Measurements from ENCODE around the gene NOS1AP. TPM values are rescaled to one million over a fixed set of nuclear protein-coding genes. Genes with fewer than 3 reads are reported as not detected.

Gene NOS1AP
- total and polyA plus RNA-seq, 3 experiments from 2014 or later = 0.07 TPM; not detected in 2

- H3K36me3 Mint-ChIP-seq = no peaks in the 10 kb centered on the region
- ChIA-PET CTCF (interaction anchor here (1.1 kb wide), 1 partner anchor 10 kb away, joined by 3 read pairs; no protein-coding TSS in a partner anchor), POLR2A (no interaction called here)
- Histone ChIP-seq H3K27me3 (ENCODE audit: insufficient read depth, low read length, poor library complexity, severe bottlenecking) (peaks cover 4% of the 10 kb centered on the region), H3K4me1 (ENCODE audit: insufficient read depth, low read length) (no peaks in the 10 kb centered on the region), H3K9me3 (ENCODE audit: low read length) (no peaks in the 10 kb centered on the region), H3K4me3 (ENCODE audit: low read length) (no peak overlapping the region), H3K27ac (ENCODE audit: low read depth, low read length) (no peak overlapping the region), H3K36me3 (ENCODE audit: insufficient read depth, low read length) (no peaks in the 10 kb centered on the region)
- H3K27me3 Mint-ChIP-seq = peaks cover 8 to 24% of the 10 kb centered on the region in 2 donors
- H3K9me3 Mint-ChIP-seq = no peaks in the 10 kb centered on the region
- H3K27ac Mint-ChIP-seq = no peak overlapping the region
- no peak overlapping the region for H3K4me3 Mint-ChIP-seq
- H3K4me1 Mint-ChIP-seq = peaks cover 0 to 2% (median 0%) of the 10 kb centered on the region in 3 donors
- DNase-seq = no peak
Observed at GRCh38 chr1:162142968-162143367, 73.5 kb downstream of the NOS1AP start.

GRCh38 chr1:162144268-162144667 lies 74.8 kb downstream of the NOS1AP start:
- Mint-ChIP-seq H3K9me3 (no peaks in the 10 kb centered on the region), H3K27ac (no peak overlapping the region), H3K4me3 (no peak overlapping the region), H3K27me3 (peaks cover 7 to 30% of the 10 kb centered on the region in 2 donors), H3K4me1 (peaks cover 0 to under 1% (median 0%) of the 10 kb centered on the region in 3 donors), H3K36me3 (no peaks in the 10 kb centered on the region)
- H3K4me1 ChIP-seq (ENCODE audit: insufficient read depth, low read length) = no peaks in the 10 kb centered on the region
- H3K27me3 ChIP-seq (ENCODE audit: insufficient read depth, low read length, poor library complexity, severe bottlenecking) = peaks cover 4% of the 10 kb centered on the region
- H3K36me3 ChIP-seq (ENCODE audit: insufficient read depth, low read length) = no peaks in the 10 kb centered on the region
- no peaks in the 10 kb centered on the region for H3K9me3 ChIP-seq (ENCODE audit: low read length)
- no peak overlapping the region for H3K4me3 ChIP-seq (ENCODE audit: low read length)
- POLR2A ChIA-PET = no interaction called here
- no peak overlapping the region for H3K27ac ChIP-seq (ENCODE audit: low read depth, low read length)
- DNase-seq = no peak
- CTCF ChIA-PET = interaction anchor here (1.2 kb wide), 1 partner anchor 8 kb away, joined by 3 read pairs; no protein-coding TSS in a partner anchor

- POLR2A ChIA-PET = no interaction called here
- Mint-ChIP-seq H3K27ac (no peak overlapping the region), H3K27me3 (peaks cover 7 to 33% of the 10 kb centered on the region in 2 donors), H3K4me1 (peaks cover 0 to 5% (median 2%) of the 10 kb centered on the region in 3 donors), H3K4me3 (no peak overlapping the region), H3K9me3 (no peaks in the 10 kb centered on the region), H3K36me3 (no peaks in the 10 kb centered on the region)
- no peaks in the 10 kb centered on the region for H3K36me3 ChIP-seq (ENCODE audit: insufficient read depth, low read length)
- no peak for DNase-seq
- H3K4me1 ChIP-seq (ENCODE audit: insufficient read depth, low read length) = no peaks in the 10 kb centered on the region
- peaks cover 4% of the 10 kb centered on the region for H3K27me3 ChIP-seq (ENCODE audit: insufficient read depth, low read length, poor library complexity, severe bottlenecking)
- no peak overlapping the region for H3K27ac ChIP-seq (ENCODE audit: low read depth, low read length)
- CTCF ChIA-PET = interaction anchor here (1.2 kb wide), 1 partner anchor 8 kb away, joined by 3 read pairs; no protein-coding TSS in a partner anchor
- no peaks in the 10 kb centered on the region for H3K9me3 ChIP-seq (ENCODE audit: low read length)
- H3K4me3 ChIP-seq (ENCODE audit: low read length) = no peak overlapping the region
Observed at GRCh38 chr1:162144853-162145252, 75.4 kb downstream of the NOS1AP start.

GRCh38 chr1:162145280-162145965 lies 75.9 kb downstream of the NOS1AP start:
- H3K4me3 ChIP-seq (ENCODE audit: low read length) = no peak overlapping the region
- Mint-ChIP-seq H3K27me3 (peaks cover 6 to 33% of the 10 kb centered on the region in 2 donors), H3K27ac (no peak overlapping the region), H3K4me1 (peaks cover 0 to 5% (median 2%) of the 10 kb centered on the region in 3 donors), H3K9me3 (peaks cover 0 to 3% (median 0%) of the 10 kb centered on the region in 5 donors), H3K4me3 (no peak overlapping the region), H3K36me3 (no peaks in the 10 kb centered on the region)
- DNase-seq = no peak
- no peak overlapping the region for H3K27ac ChIP-seq (ENCODE audit: low read depth, low read length)
- no peaks in the 10 kb centered on the region for H3K36me3 ChIP-seq (ENCODE audit: insufficient read depth, low read length)
- H3K9me3 ChIP-seq (ENCODE audit: low read length) = no peaks in the 10 kb centered on the region
- H3K27me3 ChIP-seq (ENCODE audit: insufficient read depth, low read length, poor library complexity, severe bottlenecking) = peaks cover 4% of the 10 kb centered on the region
- no peaks in the 10 kb centered on the region for H3K4me1 ChIP-seq (ENCODE audit: insufficient read depth, low read length)
- CTCF ChIA-PET = no interaction called here
- POLR2A ChIA-PET = no interaction called here

- DNase-seq = no peak
- Histone ChIP-seq H3K9me3 (ENCODE audit: low read length) (no peaks in the 10 kb centered on the region), H3K4me3 (ENCODE audit: low read length) (no peak overlapping the region), H3K36me3 (ENCODE audit: insufficient read depth, low read length) (no peaks in the 10 kb centered on the region), H3K27ac (ENCODE audit: low read depth, low read length) (no peak overlapping the region), H3K4me1 (ENCODE audit: insufficient read depth, low read length) (no peaks in the 10 kb centered on the region), H3K27me3 (ENCODE audit: insufficient read depth, low read length, poor library complexity, severe bottlenecking) (peaks cover 4% of the 10 kb centered on the region)
- ChIA-PET POLR2A (no interaction called here), CTCF (no interaction called here)
- Mint-ChIP-seq H3K4me1 (peaks cover 0 to 5% (median 2%) of the 10 kb centered on the region in 3 donors), H3K36me3 (no peaks in the 10 kb centered on the region), H3K27me3 (peaks cover 6 to 33% of the 10 kb centered on the region in 2 donors), H3K4me3 (no peak overlapping the region), H3K27ac (no peak overlapping the region), H3K9me3 (peaks cover 0 to 3% (median 0%) of the 10 kb centered on the region in 5 donors)
Observed at GRCh38 chr1:162145966-162146696, 76.6 kb downstream of the NOS1AP start.

- Mint-ChIP-seq H3K36me3 (no peaks in the 10 kb centered on the region), H3K4me1 (peaks cover 0 to 5% (median 2%) of the 10 kb centered on the region in 3 donors), H3K27ac (no peak overlapping the region), H3K9me3 (peaks cover 0 to 3% (median 0%) of the 10 kb centered on the region in 5 donors), H3K27me3 (peaks cover 8 to 27% of the 10 kb centered on the region in 2 donors), H3K4me3 (no peak overlapping the region)
- no peak overlapping the region for H3K27ac ChIP-seq (ENCODE audit: low read depth, low read length)
- H3K9me3 ChIP-seq (ENCODE audit: low read length) = no peaks in the 10 kb centered on the region
- H3K4me3 ChIP-seq (ENCODE audit: low read length) = no peak overlapping the region
- no peak for DNase-seq
- no peaks in the 10 kb centered on the region for H3K36me3 ChIP-seq (ENCODE audit: insufficient read depth, low read length)
- POLR2A ChIA-PET = no interaction called here
- CTCF ChIA-PET = no interaction called here
- peaks cover 4% of the 10 kb centered on the region for H3K27me3 ChIP-seq (ENCODE audit: insufficient read depth, low read length, poor library complexity, severe bottlenecking)
- H3K4me1 ChIP-seq (ENCODE audit: insufficient read depth, low read length) = no peaks in the 10 kb centered on the region
Observed at GRCh38 chr1:162147760-162148159, 78.3 kb downstream of the NOS1AP start.

- CTCF ChIA-PET = no interaction called here
- no peak overlapping the region for H3K4me3 Mint-ChIP-seq
- H3K27ac ChIP-seq (ENCODE audit: low read depth, low read length) = no peak overlapping the region
Observed at GRCh38 chr1:162150112-162150511, 80.6 kb downstream of the NOS1AP start.

More at GRCh38 chr1:162150112-162150511, 80.6 kb downstream of the NOS1AP start:
- Histone ChIP-seq H3K27me3 (ENCODE audit: insufficient read depth, low read length, poor library complexity, severe bottlenecking) (no peaks in the 10 kb centered on the region), H3K4me1 (ENCODE audit: insufficient read depth, low read length) (no peaks in the 10 kb centered on the region), H3K4me3 (ENCODE audit: low read length) (no peak overlapping the region), H3K9me3 (ENCODE audit: low read length) (no peaks in the 10 kb centered on the region), H3K36me3 (ENCODE audit: insufficient read depth, low read length) (no peaks in the 10 kb centered on the region)
- DNase-seq = no peak
- Mint-ChIP-seq H3K27ac (no peak overlapping the region), H3K9me3 (peaks cover 0 to 3% (median 0%) of the 10 kb centered on the region in 5 donors), H3K27me3 (peaks cover 8 to 23% of the 10 kb centered on the region in 2 donors), H3K36me3 (no peaks in the 10 kb centered on the region), H3K4me1 (peaks cover 0 to 5% (median 2%) of the 10 kb centered on the region in 3 donors)
- POLR2A ChIA-PET = no interaction called here

Measured in CD8-positive, alpha-beta memory T cell (primary cell).